HG03520 (cell line): ENCODE measurements around the gene PWWP2B.
"Not testable (repeated sequence)": the region's sequence is repeated elsewhere in the genome, so short reads cannot be mapped to it uniquely, and the experiment has no call there.

Experiments
- ATAC-seq: cut with Tn5 transposase; IDR thresholded peaks from one replicate; pipeline ENCODE4 v1.9.1; 2021; ENCODE audit warnings: mild to moderate bottlenecking, moderate library complexity; ENCODE audit not compliant: unreplicated experiment

PWWP2B gene

GRCh38 chr10:132379026-132379425, 18.0 kb upstream of the PWWP2B start:
- not testable (repeated sequence) for ATAC-seq

- ATAC-seq, result not testable (repeated sequence)
These were observed 16.0 kb upstream of the PWWP2B start for GRCh38 chr10:132380986-132381385.

GRCh38 chr10:132381741-132382140, 15.3 kb upstream of the PWWP2B start:
- no peak for ATAC-seq

- ATAC-seq, result no peak
These were observed 14.6 kb upstream of the PWWP2B start for GRCh38 chr10:132382231-132382922.

GRCh38 chr10:132383101-132383500, 13.9 kb upstream of the PWWP2B start:
- ATAC-seq, result no peak

- ATAC-seq, result no peak
These were observed 13.2 kb upstream of the PWWP2B start for GRCh38 chr10:132383751-132384196.

- no peak for ATAC-seq
These were observed 12.2 kb upstream of the PWWP2B start for GRCh38 chr10:132384618-132385388.

- ATAC-seq, result no peak
These were observed 11.7 kb upstream of the PWWP2B start for GRCh38 chr10:132385389-132385667.

GRCh38 chr10:132385721-132386418, 11.1 kb upstream of the PWWP2B start:
- no peak for ATAC-seq

GRCh38 chr10:132386419-132386831, 10.6 kb upstream of the PWWP2B start:
- no peak for ATAC-seq

- not testable (repeated sequence) for ATAC-seq
These were observed 10.1 kb upstream of the PWWP2B start for GRCh38 chr10:132386896-132387295.

- no peak for ATAC-seq
These were observed 9.2 kb upstream of the PWWP2B start for GRCh38 chr10:132387764-132388210.

GRCh38 chr10:132388891-132389432, 8.0 kb upstream of the PWWP2B start:
- ATAC-seq, result no peak

- ATAC-seq, result no peak
These were observed 7.4 kb upstream of the PWWP2B start for GRCh38 chr10:132389433-132390169.

GRCh38 chr10:132390170-132390920, 6.7 kb upstream of the PWWP2B start:
- ATAC-seq, result no peak

- no peak for ATAC-seq
These were observed 5.9 kb upstream of the PWWP2B start for GRCh38 chr10:132390921-132391675.

GRCh38 chr10:132391676-132392020, 5.4 kb upstream of the PWWP2B start:
- no peak for ATAC-seq

- no peak for ATAC-seq
These were observed 4.7 kb upstream of the PWWP2B start for GRCh38 chr10:132392184-132392800.
